OCI-LY1 (cell line): ENCODE data around the gene PAPPA.

ENCODE experiments used
- H2AFZ ChIP-seq: fragments of 200-600 bp; sonication (generic), shearing (Covaris generic); 2 replicates; pipeline ENCODE4 v1.6.0; 2014; ENCODE audit warnings: antibody characterized with exemption, mild to moderate bottlenecking, low read length
- H3F3A ChIP-seq: fragments of 200-600 bp; sonication (generic), shearing (Covaris generic); 2 replicates; pipeline ENCODE4 v1.6.0; 2014; ENCODE audit warnings: mild to moderate bottlenecking, antibody characterized with exemption, low read length, moderate library complexity; ENCODE audit not compliant: insufficient read depth
- H3K27ac ChIP-seq: fragments of 200-600 bp; sonication (generic); 2 replicates; pipeline ENCODE4 v1.5.1; 2014; ENCODE audit warnings: low read length, mixed run types, mild to moderate bottlenecking, low read depth; ENCODE audit not compliant: poor library complexity, severe bottlenecking
- H3K27me3 ChIP-seq: fragments of 200-600 bp; sonication (generic); 2 replicates; pipeline ENCODE4 v1.6.0; 2014; ENCODE audit warnings: antibody characterized with exemption, mild to moderate bottlenecking, low read length, moderate library complexity; ENCODE audit not compliant: insufficient read depth
- H3K36me3 ChIP-seq: fragments of 200-600 bp; sonication (generic); 2 replicates; pipeline ENCODE4 v1.6.1; 2014; ENCODE audit warnings: mild to moderate bottlenecking, antibody characterized with exemption, low read length, moderate library complexity, mixed read lengths; ENCODE audit not compliant: insufficient read depth
- H3K4me1 ChIP-seq: fragments of 200-600 bp; sonication (generic); 2 replicates; pipeline ENCODE4 v1.5.1; 2014; ENCODE audit warnings: mild to moderate bottlenecking, low read length, moderate library complexity; ENCODE audit not compliant: insufficient read depth, severe bottlenecking
- H3K4me2 ChIP-seq: fragments of 200-600 bp; sonication (generic), shearing (Covaris generic); 2 replicates; pipeline ENCODE4 v1.6.1; 2014; ENCODE audit warnings: low read length
- H3K4me3 ChIP-seq: fragments of 200-600 bp; sonication (generic); 2 replicates; pipeline ENCODE4 v1.5.1; 2014; ENCODE audit warnings: low read length, low read depth, mild to moderate bottlenecking, mixed read lengths; ENCODE audit not compliant: poor library complexity, severe bottlenecking
- H3K79me2 ChIP-seq: fragments of 200-600 bp; shearing (Covaris generic); 2 replicates; pipeline ENCODE4 v1.6.1; 2016; ENCODE audit warnings: mixed run types, low read length, mixed read lengths; ENCODE audit not compliant: insufficient read depth
- H3K9ac ChIP-seq: fragments of 200-600 bp; sonication (generic), shearing (Covaris generic); 2 replicates; pipeline ENCODE4 v1.6.1; 2014; ENCODE audit warnings: mild to moderate bottlenecking, low read length, mixed read lengths
- H3K9me2 ChIP-seq: fragments of 200-600 bp; sonication (generic), shearing (Covaris generic); 2 replicates; pipeline ENCODE4 v1.6.1; 2014; ENCODE audit warnings: low read depth, mild to moderate bottlenecking, low read length, mixed read lengths
- H3K9me3 ChIP-seq: fragments of 200-600 bp; shearing (Covaris generic); 2 replicates; pipeline ENCODE4 v1.6.1; 2014; ENCODE audit warnings: low read length, mixed read lengths
- H4K20me1 ChIP-seq: fragments of 200-600 bp; sonication (generic), shearing (Covaris generic); 2 replicates; pipeline ENCODE4 v1.6.0; 2016; ENCODE audit warnings: mild to moderate bottlenecking, low read length; ENCODE audit not compliant: insufficient read depth
- EZH2 ChIP-seq: fragments of 200-600 bp; sonication (generic), shearing (Covaris generic); IDR thresholded peaks from 2 replicates; pipeline ENCODE4 v1.8.0; 2017; ENCODE audit warnings: borderline replicate concordance, mixed run types, mild to moderate bottlenecking, antibody characterized with exemption, low read length, moderate library complexity, mixed read lengths
- TF ChIP-seq, protein P1 (sequence below): fragments of 200-600 bp; sonication (generic), shearing (Covaris generic); IDR thresholded peaks from 2 replicates; pipeline ENCODE4 v1.5.1; 2017; ENCODE audit warnings: mild to moderate bottlenecking, antibody characterized with exemption, low read length, moderate library complexity, mixed read lengths

Gene PAPPA

GRCh38 chr9:116298878-116299391 lies 145.3 kb downstream of the PAPPA start:
- Histone ChIP-seq H3F3A (no peaks in the 10 kb centered on the region), H3K4me2 (no peak overlapping the region), H3K36me3 (no peaks in the 10 kb centered on the region), H3K9me2 (no peaks in the 10 kb centered on the region), H3K27me3 (no peaks in the 10 kb centered on the region), H2AFZ (no peak overlapping the region), H4K20me1 (no peaks in the 10 kb centered on the region), H3K4me1 (no peaks in the 10 kb centered on the region), H3K9me3 (no peaks in the 10 kb centered on the region), H3K4me3 (no peak overlapping the region), H3K79me2 (no peaks in the 10 kb centered on the region), H3K27ac (no peak overlapping the region), H3K9ac (no peak overlapping the region)
- TF ChIP-seq, protein P1, sequence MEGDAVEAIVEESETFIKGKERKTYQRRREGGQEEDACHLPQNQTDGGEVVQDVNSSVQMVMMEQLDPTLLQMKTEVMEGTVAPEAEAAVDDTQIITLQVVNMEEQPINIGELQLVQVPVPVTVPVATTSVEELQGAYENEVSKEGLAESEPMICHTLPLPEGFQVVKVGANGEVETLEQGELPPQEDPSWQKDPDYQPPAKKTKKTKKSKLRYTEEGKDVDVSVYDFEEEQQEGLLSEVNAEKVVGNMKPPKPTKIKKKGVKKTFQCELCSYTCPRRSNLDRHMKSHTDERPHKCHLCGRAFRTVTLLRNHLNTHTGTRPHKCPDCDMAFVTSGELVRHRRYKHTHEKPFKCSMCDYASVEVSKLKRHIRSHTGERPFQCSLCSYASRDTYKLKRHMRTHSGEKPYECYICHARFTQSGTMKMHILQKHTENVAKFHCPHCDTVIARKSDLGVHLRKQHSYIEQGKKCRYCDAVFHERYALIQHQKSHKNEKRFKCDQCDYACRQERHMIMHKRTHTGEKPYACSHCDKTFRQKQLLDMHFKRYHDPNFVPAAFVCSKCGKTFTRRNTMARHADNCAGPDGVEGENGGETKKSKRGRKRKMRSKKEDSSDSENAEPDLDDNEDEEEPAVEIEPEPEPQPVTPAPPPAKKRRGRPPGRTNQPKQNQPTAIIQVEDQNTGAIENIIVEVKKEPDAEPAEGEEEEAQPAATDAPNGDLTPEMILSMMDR, result no peak
- no peak for TF ChIP-seq EZH2

GRCh38 chr9:116300360-116300870 lies 146.8 kb downstream of the PAPPA start:
- Histone ChIP-seq H3K27ac (no peak overlapping the region), H3F3A (no peaks in the 10 kb centered on the region)

GRCh38 chr9:116303270-116303669 lies 149.7 kb downstream of the PAPPA start:
- Histone ChIP-seq H3K9ac (no peak overlapping the region), H4K20me1 (no peaks in the 10 kb centered on the region), H3K27me3 (no peaks in the 10 kb centered on the region), H3K4me3 (no peak overlapping the region), H3K36me3 (no peaks in the 10 kb centered on the region), H3F3A (no peaks in the 10 kb centered on the region), H2AFZ (no peak overlapping the region), H3K9me3 (no peaks in the 10 kb centered on the region), H3K4me2 (no peak overlapping the region), H3K4me1 (no peaks in the 10 kb centered on the region), H3K79me2 (no peaks in the 10 kb centered on the region), H3K9me2 (no peaks in the 10 kb centered on the region), H3K27ac (no peak overlapping the region)
- TF ChIP-seq, protein P1, result no peak
- no peak for TF ChIP-seq EZH2

More at GRCh38 chr9:116300360-116300870, 146.8 kb downstream of the PAPPA start:
- H3K79me2 ChIP-seq, result no peaks in the 10 kb centered on the region
- H3K4me1 ChIP-seq, result no peaks in the 10 kb centered on the region
- H3K9ac ChIP-seq, result no peak overlapping the region
- TF ChIP-seq EZH2, result no peak
- TF ChIP-seq, protein P1, result no peak
- H3K4me3 ChIP-seq, result no peak overlapping the region
- H3K27me3 ChIP-seq, result no peaks in the 10 kb centered on the region
- H3K9me3 ChIP-seq, result no peaks in the 10 kb centered on the region
- H2AFZ ChIP-seq, result no peak overlapping the region
- no peak overlapping the region for H3K4me2 ChIP-seq
- no peaks in the 10 kb centered on the region for H3K36me3 ChIP-seq
- no peaks in the 10 kb centered on the region for H3K9me2 ChIP-seq
- no peaks in the 10 kb centered on the region for H4K20me1 ChIP-seq
